Lung microvascular endothelial cell (primary cell): ENCODE results near the gene L2HGDH. TPM values are rescaled to one million over a fixed set of nuclear protein-coding genes. Genes with fewer than 3 reads are reported as not detected.

Source experiments
- DNase-seq, 2 donors: peaks; one replicate each; pipeline versions ENCODE4 v3.0.0 to v3.0.0-alpha.2; 2010; ENCODE audit warnings: low read depth in 2 of 2
- total RNA-seq: library from RNA; depleted of rRNA; stranded (reverse); fragments of >200 nt; gene quantifications from 2 replicates; pipeline ENCODE4 v1.2.1, GENCODE V29; 2014

Gene L2HGDH
- total RNA-seq, 1 donor from 2014 or later: 2.4 TPM

GRCh38 chr14:50299585-50299984 lies 12.4 kb downstream of the L2HGDH start:
- no peak for DNase-seq

GRCh38 chr14:50290306-50290705 lies 21.7 kb downstream of the L2HGDH start:
- no peak for DNase-seq

- no peak for DNase-seq
Measured at GRCh38 chr14:50288146-50288545, 23.9 kb downstream of the L2HGDH start.

DNA sequence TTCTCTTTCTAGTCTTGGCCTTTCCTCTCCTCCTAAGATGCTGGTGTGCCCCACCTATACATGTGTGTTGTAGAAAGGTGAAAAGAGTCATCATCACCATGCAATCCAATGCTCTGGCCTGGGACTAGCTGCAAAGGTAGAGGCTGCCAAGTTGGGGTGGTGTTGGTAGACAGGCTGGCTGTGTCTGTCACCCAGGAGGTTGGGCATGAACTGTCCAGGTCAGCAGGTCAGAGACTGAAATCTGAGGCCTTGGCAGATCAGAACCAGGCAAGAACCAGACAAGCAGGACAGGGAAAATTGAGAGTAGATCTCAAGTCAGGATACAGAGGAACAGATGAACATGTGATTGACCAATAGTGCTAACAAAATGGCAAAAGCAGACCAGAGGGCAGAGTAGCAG lies 26.2 kb downstream of the L2HGDH start:
- no peak for DNase-seq

GRCh38 chr14:50272498-50272897 lies 39.5 kb downstream of the L2HGDH start:
- DNase-seq: no peak

DNA sequence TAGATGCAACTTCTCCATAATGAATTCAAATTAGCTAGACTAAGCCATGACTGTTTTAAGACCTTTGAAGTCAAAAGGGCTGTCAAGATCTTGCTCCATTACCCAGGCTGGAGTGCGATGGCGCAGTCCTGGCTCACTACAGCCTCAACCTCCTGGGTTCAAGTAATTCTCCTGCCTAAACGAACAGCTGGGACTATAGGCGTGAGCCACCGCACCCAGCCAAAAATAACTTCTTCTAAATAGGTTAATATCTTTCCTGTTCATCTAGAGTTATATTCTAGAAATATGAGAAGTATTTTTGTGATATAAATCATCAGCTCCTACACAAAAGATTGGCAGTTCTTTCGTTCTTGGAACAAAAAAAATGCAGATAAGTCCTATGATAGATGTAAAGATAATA lies 41.1 kb downstream of the L2HGDH start:
- no peak for DNase-seq

DNA sequence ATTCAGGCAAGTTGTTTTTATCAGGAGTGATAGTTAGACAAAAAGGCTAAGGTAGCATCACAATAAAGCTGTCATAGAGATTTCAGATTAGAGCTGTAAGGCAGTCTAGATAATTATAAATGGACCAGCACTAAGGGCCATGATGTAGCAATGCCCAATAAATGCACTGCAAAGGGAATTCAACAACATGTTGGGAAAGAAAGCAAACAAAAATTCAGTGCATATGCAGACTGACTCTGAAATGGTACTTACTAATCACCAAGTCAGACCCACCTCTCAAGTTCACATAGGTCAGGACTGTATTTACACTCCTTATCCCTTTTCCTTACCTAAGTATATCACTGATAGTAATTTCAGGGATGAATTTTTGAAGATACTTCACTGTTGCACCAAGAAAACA lies 47.0 kb downstream of the L2HGDH start:
- DNase-seq: no peak

- no peak for DNase-seq
Measured at GRCh38 chr14:50263321-50263720, 48.7 kb downstream of the L2HGDH start.

GRCh38 chr14:50262865-50263264 lies 49.2 kb downstream of the L2HGDH start:
- no peak for DNase-seq

DNA sequence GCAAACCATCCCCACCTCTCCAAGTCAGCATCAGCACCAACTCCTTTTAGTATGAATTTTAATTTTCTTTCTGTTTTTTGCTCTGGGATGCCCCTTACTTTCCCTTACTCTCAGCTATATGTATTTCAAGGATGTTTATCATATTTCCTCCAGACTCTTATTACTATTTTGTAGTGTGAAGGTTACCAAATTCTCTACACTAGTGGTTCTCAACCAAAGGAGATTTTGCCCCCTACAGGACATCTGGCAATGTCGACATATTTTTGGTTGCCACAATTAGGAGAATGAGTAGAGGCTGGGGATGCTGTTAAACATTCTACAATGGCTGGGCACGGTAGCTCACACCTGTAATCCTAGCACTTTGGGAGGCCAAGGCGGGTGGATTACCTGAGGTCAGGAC lies 51.5 kb downstream of the L2HGDH start:
- peak; percentile 54 to 65 for DNase-seq

GRCh38 chr14:50260072-50260471 lies 52.0 kb downstream of the L2HGDH start:
- no peak for DNase-seq

DNA sequence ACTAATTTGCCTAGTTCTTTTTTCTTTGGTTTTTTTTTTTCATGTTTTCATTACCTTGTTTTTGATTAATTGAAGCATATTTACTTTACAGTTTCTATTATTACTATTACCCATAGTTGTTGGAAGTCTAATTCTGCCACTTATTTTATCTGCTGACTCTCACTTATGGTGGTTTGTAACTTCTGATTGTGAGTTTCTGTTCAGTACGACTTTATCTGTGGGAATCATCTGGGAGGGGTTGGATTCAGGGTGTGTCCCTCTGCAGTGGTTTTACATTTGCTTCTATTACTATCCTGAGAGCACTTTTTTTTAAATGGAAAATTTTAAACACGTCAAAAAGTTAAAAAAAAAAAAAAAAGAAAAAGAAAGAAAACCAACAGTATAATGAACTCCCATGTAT lies 54.3 kb downstream of the L2HGDH start:
- peak in 1 of 2 donors; percentile 7 for DNase-seq

- no peak for DNase-seq
Measured at GRCh38 chr14:50254248-50254647, 57.8 kb downstream of the L2HGDH start.

DNA sequence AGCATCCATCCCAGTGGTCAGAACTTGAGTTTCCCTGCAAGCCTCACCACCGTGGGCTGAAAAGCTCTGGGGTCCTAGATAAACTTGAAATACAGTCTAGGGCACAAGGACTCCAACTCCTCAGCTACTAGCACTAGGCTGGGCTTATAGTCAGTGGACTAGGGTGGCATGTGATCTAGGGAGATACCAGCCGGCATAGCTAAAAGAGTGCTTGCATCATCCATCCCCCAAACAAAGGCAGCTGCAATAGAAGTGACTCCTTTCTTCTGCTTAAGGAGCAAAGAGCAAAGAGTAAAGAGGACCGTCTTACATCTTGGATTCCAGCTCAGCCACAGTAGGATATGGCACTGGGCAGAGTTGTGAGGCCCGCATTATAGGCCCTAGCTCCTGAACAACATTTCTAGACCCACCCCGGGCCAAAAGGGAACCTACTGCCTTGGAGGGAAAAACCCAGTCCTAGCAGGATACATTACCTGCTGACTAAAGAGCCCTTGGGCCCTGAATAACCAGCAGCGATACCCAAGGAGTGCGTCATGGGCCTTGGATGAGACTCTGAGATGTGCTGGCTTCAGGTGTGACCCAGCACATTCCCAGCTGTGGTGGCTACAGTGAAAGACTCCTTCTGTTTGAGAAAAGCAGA lies 62.8 kb downstream of the L2HGDH start:
- DNase-seq: no peak

GRCh38 chr14:50247245-50247644 lies 64.8 kb downstream of the L2HGDH start:
- no peak for DNase-seq

- no peak for DNase-seq
Measured at GRCh38 chr14:50242566-50243310, 69.3 kb downstream of the L2HGDH start.

- peak in 1 of 2 donors; percentile 11 for DNase-seq
Measured at GRCh38 chr14:50242096-50242495, 69.9 kb downstream of the L2HGDH start.

- no peak for DNase-seq
Measured at GRCh38 chr14:50237427-50237826, 74.6 kb downstream of the L2HGDH start.

DNA sequence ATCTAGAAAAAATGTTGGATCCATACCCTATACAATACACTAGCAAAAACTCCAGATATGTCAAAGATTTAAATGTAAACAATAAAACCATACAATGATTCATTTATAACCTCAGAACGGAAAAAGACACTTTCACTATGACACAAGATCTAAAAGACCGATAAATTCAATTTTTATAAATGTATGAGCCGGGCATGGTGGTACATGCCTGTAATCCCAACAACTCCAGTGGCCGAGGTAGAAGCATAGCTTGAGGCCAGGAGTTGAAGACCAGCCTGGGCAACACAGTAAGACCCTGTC lies 78.1 kb downstream of the L2HGDH start:
- DNase-seq: no peak

DNA sequence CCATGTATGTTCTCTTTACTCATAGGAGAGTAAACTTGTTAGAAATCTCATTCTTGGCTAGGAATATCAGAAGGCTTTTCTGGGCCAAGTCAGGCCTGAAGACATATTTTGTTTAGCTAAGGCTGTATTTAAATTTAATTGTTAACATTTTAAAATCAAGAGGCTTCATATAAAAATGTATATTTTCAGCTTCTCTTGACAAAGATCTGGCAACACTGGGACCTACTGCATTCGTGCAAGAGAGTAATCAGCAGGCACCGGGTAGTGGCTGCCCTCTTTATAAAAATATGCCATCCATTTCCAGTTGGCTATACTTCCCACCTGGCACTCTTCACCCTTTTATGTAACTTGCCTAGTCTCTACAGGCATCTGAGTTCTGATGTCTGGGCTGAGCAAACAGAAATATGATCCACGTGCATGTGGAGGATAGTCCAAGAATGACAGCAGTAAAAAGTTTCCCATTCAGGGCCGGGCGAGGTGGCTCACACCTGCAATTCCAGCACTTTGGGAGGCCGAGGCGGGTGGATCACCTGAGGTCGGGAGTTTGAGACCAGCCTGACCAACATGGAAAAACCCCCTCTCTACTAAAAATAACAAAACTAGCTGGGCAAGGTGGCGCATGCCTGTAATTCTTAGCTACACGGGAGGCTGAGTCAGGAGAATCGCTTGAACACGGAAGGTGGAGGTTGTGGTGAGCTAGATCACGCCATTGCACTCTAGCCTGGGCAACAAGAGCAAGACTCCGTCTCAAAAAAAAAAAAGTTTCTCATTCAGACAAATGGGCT lies 78.7 kb downstream of the L2HGDH start:
- DNase-seq: no peak

- DNase-seq: no peak
Measured at GRCh38 chr14:50232276-50232642, 79.8 kb downstream of the L2HGDH start.

DNA sequence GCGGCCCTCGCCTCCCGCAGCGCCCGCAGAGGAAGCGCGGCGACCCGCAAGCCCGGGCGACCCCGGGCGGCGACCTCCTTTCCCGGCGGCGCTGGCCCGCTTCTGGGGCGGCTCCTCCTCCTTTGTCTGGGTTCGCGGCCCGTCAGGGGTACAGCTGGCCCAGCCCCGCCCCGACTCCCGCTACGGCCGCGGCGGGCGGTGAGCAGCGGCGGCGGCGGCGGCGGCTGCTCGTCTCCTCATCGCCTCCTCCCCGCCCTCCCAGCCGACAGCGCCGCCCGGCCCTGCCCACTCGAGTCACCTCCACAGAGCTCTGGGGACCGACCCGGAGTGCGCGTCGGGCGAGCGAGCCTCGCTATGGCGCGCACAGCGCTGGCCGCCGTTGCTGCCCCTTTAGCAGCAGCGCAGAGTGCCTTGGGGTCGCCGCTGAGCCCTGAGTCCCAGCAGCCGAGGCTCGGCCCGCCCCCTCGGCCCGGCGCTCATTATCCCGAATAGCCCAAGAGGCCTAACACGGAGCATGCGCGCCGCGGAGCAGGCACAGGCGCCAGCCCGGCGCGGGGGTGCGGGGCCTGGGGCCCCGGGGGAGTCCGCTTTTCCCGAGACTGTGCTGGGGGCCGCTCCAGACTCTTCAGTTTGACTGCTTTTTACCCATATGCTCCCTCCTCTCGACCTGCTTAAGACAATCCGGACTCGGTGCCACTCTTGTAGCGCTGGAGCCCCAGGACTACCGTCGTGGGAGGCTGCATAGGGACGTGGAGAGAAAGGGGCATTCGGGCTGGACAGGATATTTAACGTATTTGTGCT lies 80.4 kb downstream of the L2HGDH start, which contains the start of gene SOS2:
Gene SOS2, minus strand, starts transcription at position 104 of the 801 bp plus-strand sequence. CDS start 295 bp downstream, outside the sequence.
- peak; percentile 87 to 89 for DNase-seq
